Activated CD4-positive, alpha-beta memory T cell treated with anti-CD3 and anti-CD28 coated beads for 36 hours (primary cell): ENCODE results near the gene PTPRM. TPM values are rescaled to one million over a fixed set of nuclear protein-coding genes. Genes with fewer than 3 reads are reported as not detected.

Experiments used
- CTCF ChIA-PET: fragments of 350-600 bp; sonication (Branson Sonifier 250); formaldehyde crosslinking; loops from one replicate; lab custom pipeline; 2021; ENCODE audit warnings: antibody characterized with exemption, inconsistent platforms; lab: Charles Lee
- POLR2A ChIA-PET: fragments of 350-600 bp; sonication (Branson Sonifier 250); formaldehyde crosslinking; loops from one replicate; lab custom pipeline; 2021; ENCODE audit warnings: antibody characterized with exemption; lab: Charles Lee
- DNase-seq: peaks from one replicate; pipeline ENCODE4 v3.0.0-alpha.2; 2020
- H3K27ac Mint-ChIP-seq: one replicate; pipeline ENCODE4 v1.8.0; 2021; ENCODE audit warnings: mixed read lengths
- H3K27me3 Mint-ChIP-seq: one replicate; pipeline ENCODE4 v1.8.0; 2021; ENCODE audit warnings: mixed read lengths
- H3K36me3 Mint-ChIP-seq: one replicate; pipeline ENCODE4 v1.8.0; 2021; ENCODE audit warnings: mixed read lengths
- H3K4me1 Mint-ChIP-seq: one replicate; pipeline ENCODE4 v1.8.0; 2021; ENCODE audit warnings: low read depth, mixed read lengths
- H3K4me3 Mint-ChIP-seq: one replicate; pipeline ENCODE4 v1.8.0; 2021; ENCODE audit warnings: mild to moderate bottlenecking, mixed read lengths
- H3K9me3 Mint-ChIP-seq: one replicate; pipeline ENCODE4 v1.8.0; 2021; ENCODE audit warnings: mixed read lengths
- intact Hi-C: fragments of 100-400 bp; cut with micrococcal nuclease; formaldehyde crosslinking; loops from one replicate; pipeline ENCODE4 v1.15.1; 2023
- total RNA-seq, 2 experiments: library from RNA; stranded (reverse); gene quantifications; one replicate each; pipeline ENCODE4 v1.2.3, GENCODE V29; 2021

Gene PTPRM
- total RNA-seq, 2 experiments from 2014 or later, result 7.0 to 8.6 TPM

GRCh38 chr18:8272254-8272653 is 705.1 kb downstream of the PTPRM start:
- Mint-ChIP-seq H3K4me1 (no peaks in the 10 kb centered on the region), H3K9me3 (no peaks in the 10 kb centered on the region), H3K27me3 (no peaks in the 10 kb centered on the region), H3K4me3 (no peak overlapping the region), H3K36me3 (no peaks in the 10 kb centered on the region), H3K27ac (no peak overlapping the region)
- CTCF ChIA-PET, result no interaction called here
- intact Hi-C loops, result no loop called here
- POLR2A ChIA-PET, result no interaction called here
- no peak for DNase-seq

GRCh38 chr18:8274370-8274769 is 707.3 kb downstream of the PTPRM start:
- Mint-ChIP-seq H3K4me3 (no peak overlapping the region), H3K4me1 (no peaks in the 10 kb centered on the region)
- CTCF ChIA-PET, result no interaction called here

GRCh38 chr18:8276406-8276805 is 709.3 kb downstream of the PTPRM start:
- intact Hi-C loops, result no loop called here
- POLR2A ChIA-PET, result no interaction called here
- DNase-seq, result no peak
- no peaks in the 10 kb centered on the region for H3K36me3 Mint-ChIP-seq
- no peak overlapping the region for H3K27ac Mint-ChIP-seq
- no peaks in the 10 kb centered on the region for H3K4me1 Mint-ChIP-seq
- no peaks in the 10 kb centered on the region for H3K9me3 Mint-ChIP-seq
- H3K4me3 Mint-ChIP-seq, result no peak overlapping the region
- CTCF ChIA-PET, result no interaction called here
- H3K27me3 Mint-ChIP-seq, result no peaks in the 10 kb centered on the region

More at GRCh38 chr18:8274370-8274769, 707.3 kb downstream of the PTPRM start:
- Mint-ChIP-seq H3K27me3 (no peaks in the 10 kb centered on the region), H3K9me3 (no peaks in the 10 kb centered on the region), H3K27ac (no peak overlapping the region), H3K36me3 (no peaks in the 10 kb centered on the region)
- POLR2A ChIA-PET, result no interaction called here
- no peak for DNase-seq
- intact Hi-C loops, result no loop called here

- H3K9me3 Mint-ChIP-seq, result no peaks in the 10 kb centered on the region
- H3K4me1 Mint-ChIP-seq, result no peaks in the 10 kb centered on the region
- no peaks in the 10 kb centered on the region for H3K27me3 Mint-ChIP-seq
- no peak overlapping the region for H3K4me3 Mint-ChIP-seq
- H3K36me3 Mint-ChIP-seq, result no peaks in the 10 kb centered on the region
- CTCF ChIA-PET, result no interaction called here
- intact Hi-C loops, result no loop called here
- H3K27ac Mint-ChIP-seq, result no peak overlapping the region
- no peak for DNase-seq
- POLR2A ChIA-PET, result interaction anchor here (0.7 kb wide), 1 partner anchor 94 kb away, joined by 4 read pairs; no protein-coding TSS in a partner anchor
These were observed 710.2 kb downstream of the PTPRM start for GRCh38 chr18:8277270-8277669.

GRCh38 chr18:8279346-8279745 is 712.2 kb downstream of the PTPRM start:
- DNase-seq, result no peak
- intact Hi-C loops, result no loop called here
- Mint-ChIP-seq H3K36me3 (no peaks in the 10 kb centered on the region), H3K4me1 (no peaks in the 10 kb centered on the region), H3K27me3 (no peaks in the 10 kb centered on the region), H3K9me3 (no peaks in the 10 kb centered on the region), H3K27ac (no peak overlapping the region), H3K4me3 (no peak overlapping the region)
- CTCF ChIA-PET, result no interaction called here
- POLR2A ChIA-PET, result no interaction called here

- H3K4me1 Mint-ChIP-seq, result no peaks in the 10 kb centered on the region
These were observed 712.7 kb downstream of the PTPRM start for GRCh38 chr18:8279781-8280330.

GRCh38 chr18:8283891-8284585 is 716.9 kb downstream of the PTPRM start:
- Mint-ChIP-seq H3K9me3 (no peaks in the 10 kb centered on the region), H3K4me3 (no peak overlapping the region), H3K4me1 (no peaks in the 10 kb centered on the region), H3K27ac (no peak overlapping the region), H3K36me3 (no peaks in the 10 kb centered on the region), H3K27me3 (no peaks in the 10 kb centered on the region)
- ChIA-PET POLR2A (no interaction called here), CTCF (no interaction called here)
- no peak for DNase-seq
- intact Hi-C loops, result no loop called here

More at GRCh38 chr18:8279781-8280330, 712.7 kb downstream of the PTPRM start:
- no peak overlapping the region for H3K27ac Mint-ChIP-seq
- H3K36me3 Mint-ChIP-seq, result no peaks in the 10 kb centered on the region
- intact Hi-C loops, result no loop called here
- no peak for DNase-seq
- ChIA-PET POLR2A (no interaction called here), CTCF (no interaction called here)
- H3K9me3 Mint-ChIP-seq, result no peaks in the 10 kb centered on the region
- H3K4me3 Mint-ChIP-seq, result no peak overlapping the region
- no peaks in the 10 kb centered on the region for H3K27me3 Mint-ChIP-seq

- H3K4me3 Mint-ChIP-seq, result no peak overlapping the region
- intact Hi-C loops, result no loop called here
- H3K4me1 Mint-ChIP-seq, result no peaks in the 10 kb centered on the region
- H3K36me3 Mint-ChIP-seq, result no peaks in the 10 kb centered on the region
- ChIA-PET CTCF (no interaction called here), POLR2A (no interaction called here)
- DNase-seq, result no peak
- H3K9me3 Mint-ChIP-seq, result no peaks in the 10 kb centered on the region
- H3K27me3 Mint-ChIP-seq, result no peaks in the 10 kb centered on the region
- no peak overlapping the region for H3K27ac Mint-ChIP-seq
These were observed 719.2 kb downstream of the PTPRM start for GRCh38 chr18:8286303-8286702.

- Mint-ChIP-seq H3K4me3 (no peak overlapping the region), H3K27ac (no peak overlapping the region), H3K4me1 (no peaks in the 10 kb centered on the region), H3K27me3 (no peaks in the 10 kb centered on the region), H3K36me3 (no peaks in the 10 kb centered on the region), H3K9me3 (no peaks in the 10 kb centered on the region)
- ChIA-PET POLR2A (no interaction called here), CTCF (no interaction called here)
- DNase-seq, result no peak
- intact Hi-C loops, result no loop called here
These were observed 720.2 kb downstream of the PTPRM start for GRCh38 chr18:8287196-8287885.

GRCh38 chr18:8288472-8289195 is 721.5 kb downstream of the PTPRM start:
- DNase-seq, result no peak
- Mint-ChIP-seq H3K9me3 (no peaks in the 10 kb centered on the region), H3K36me3 (no peaks in the 10 kb centered on the region), H3K4me1 (no peaks in the 10 kb centered on the region), H3K27me3 (no peaks in the 10 kb centered on the region), H3K4me3 (no peak overlapping the region), H3K27ac (no peak overlapping the region)
- CTCF ChIA-PET, result no interaction called here
- intact Hi-C loops, result no loop called here
- POLR2A ChIA-PET, result no interaction called here

- CTCF ChIA-PET, result no interaction called here
- no peak overlapping the region for H3K27ac Mint-ChIP-seq
These were observed 723.3 kb downstream of the PTPRM start for GRCh38 chr18:8290435-8290834.

GRCh38 chr18:8290913-8291312 is 723.8 kb downstream of the PTPRM start:
- Mint-ChIP-seq H3K4me3 (no peak overlapping the region), H3K9me3 (no peaks in the 10 kb centered on the region), H3K4me1 (no peaks in the 10 kb centered on the region), H3K27ac (no peak overlapping the region), H3K27me3 (no peaks in the 10 kb centered on the region), H3K36me3 (no peaks in the 10 kb centered on the region)
- intact Hi-C loops, result no loop called here
- no peak for DNase-seq
- ChIA-PET CTCF (no interaction called here), POLR2A (no interaction called here)

More at GRCh38 chr18:8290435-8290834, 723.3 kb downstream of the PTPRM start:
- POLR2A ChIA-PET, result no interaction called here
- Mint-ChIP-seq H3K4me3 (no peak overlapping the region), H3K4me1 (no peaks in the 10 kb centered on the region), H3K9me3 (no peaks in the 10 kb centered on the region), H3K27me3 (no peaks in the 10 kb centered on the region), H3K36me3 (no peaks in the 10 kb centered on the region)
- DNase-seq, result no peak
- intact Hi-C loops, result no loop called here
